SK-N-SH (cell line): ENCODE data around the gene ZNF746.

Source experiments
- TAF1 ChIP-seq: IDR thresholded peaks from 2 replicates; pipeline ENCODE4 v1.6.1; 2012; ENCODE audit warnings: low read depth, mild to moderate bottlenecking, low read length, moderate library complexity, borderline replicate concordance
- TF ChIP-seq, protein P1 (sequence below): fragments of 200-600 bp; sonication (generic); IDR thresholded peaks from 2 replicates; pipeline ENCODE4 v1.6.1; 2017; ENCODE audit warnings: antibody characterized with exemption, mild to moderate bottlenecking, moderate library complexity
- TF ChIP-seq, protein P2 (sequence below): fragments of 150-350 bp; IDR thresholded peaks from 2 replicates; pipeline ENCODE4 v1.6.1; 2017; ENCODE audit warnings: antibody characterized with exemption, low read length, low read depth, borderline replicate concordance

DNA sequence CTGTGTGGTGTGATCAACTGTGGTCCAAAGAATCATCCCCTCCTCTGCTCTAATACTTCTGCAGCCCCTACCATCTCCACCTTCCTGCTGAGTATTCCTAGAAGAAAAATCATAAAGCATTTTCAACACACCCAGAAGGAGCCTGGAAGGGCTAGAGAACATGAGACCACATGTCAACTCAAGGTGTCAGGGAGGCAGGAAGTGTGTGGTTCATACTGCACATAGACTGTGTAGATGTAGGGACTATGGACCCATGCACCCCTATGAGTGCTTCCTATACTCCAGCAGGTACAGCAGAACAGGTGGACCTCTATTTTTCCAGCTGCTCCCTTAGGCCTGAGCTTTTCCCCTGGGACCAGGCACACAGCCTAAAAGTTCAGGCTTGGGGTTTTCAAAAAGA lies 2.6 kb upstream of the ZNF746 start:
- TF ChIP-seq, protein P1, sequence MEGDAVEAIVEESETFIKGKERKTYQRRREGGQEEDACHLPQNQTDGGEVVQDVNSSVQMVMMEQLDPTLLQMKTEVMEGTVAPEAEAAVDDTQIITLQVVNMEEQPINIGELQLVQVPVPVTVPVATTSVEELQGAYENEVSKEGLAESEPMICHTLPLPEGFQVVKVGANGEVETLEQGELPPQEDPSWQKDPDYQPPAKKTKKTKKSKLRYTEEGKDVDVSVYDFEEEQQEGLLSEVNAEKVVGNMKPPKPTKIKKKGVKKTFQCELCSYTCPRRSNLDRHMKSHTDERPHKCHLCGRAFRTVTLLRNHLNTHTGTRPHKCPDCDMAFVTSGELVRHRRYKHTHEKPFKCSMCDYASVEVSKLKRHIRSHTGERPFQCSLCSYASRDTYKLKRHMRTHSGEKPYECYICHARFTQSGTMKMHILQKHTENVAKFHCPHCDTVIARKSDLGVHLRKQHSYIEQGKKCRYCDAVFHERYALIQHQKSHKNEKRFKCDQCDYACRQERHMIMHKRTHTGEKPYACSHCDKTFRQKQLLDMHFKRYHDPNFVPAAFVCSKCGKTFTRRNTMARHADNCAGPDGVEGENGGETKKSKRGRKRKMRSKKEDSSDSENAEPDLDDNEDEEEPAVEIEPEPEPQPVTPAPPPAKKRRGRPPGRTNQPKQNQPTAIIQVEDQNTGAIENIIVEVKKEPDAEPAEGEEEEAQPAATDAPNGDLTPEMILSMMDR = no peak
- TF ChIP-seq, protein P2, sequence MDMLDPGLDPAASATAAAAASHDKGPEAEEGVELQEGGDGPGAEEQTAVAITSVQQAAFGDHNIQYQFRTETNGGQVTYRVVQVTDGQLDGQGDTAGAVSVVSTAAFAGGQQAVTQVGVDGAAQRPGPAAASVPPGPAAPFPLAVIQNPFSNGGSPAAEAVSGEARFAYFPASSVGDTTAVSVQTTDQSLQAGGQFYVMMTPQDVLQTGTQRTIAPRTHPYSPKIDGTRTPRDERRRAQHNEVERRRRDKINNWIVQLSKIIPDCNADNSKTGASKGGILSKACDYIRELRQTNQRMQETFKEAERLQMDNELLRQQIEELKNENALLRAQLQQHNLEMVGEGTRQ = no peak
- no peak for TF ChIP-seq TAF1
